HUES6 (cell line): ENCODE measurements around the gene LY6G5B.

Experiments used
- H3K27ac ChIP-seq: 2 replicates; pipeline ENCODE4 v1.7.0; 2013; ENCODE audit warnings: low read depth, mild to moderate bottlenecking, low read length, inconsistent platforms
- H3K27me3 ChIP-seq: 2 replicates; pipeline ENCODE4 v1.6.1; 2013; ENCODE audit warnings: low read length; ENCODE audit not compliant: control insufficient read depth, insufficient read depth
- H3K36me3 ChIP-seq: 2 replicates; pipeline ENCODE4 v1.6.1; 2013; ENCODE audit warnings: low read length; ENCODE audit not compliant: control insufficient read depth, insufficient read depth
- H3K4me1 ChIP-seq: 2 replicates; pipeline ENCODE4 v1.6.1; 2013; ENCODE audit warnings: low read length; ENCODE audit not compliant: control insufficient read depth, insufficient read depth
- H3K4me3 ChIP-seq: 2 replicates; pipeline ENCODE4 v1.5.1; 2013; ENCODE audit warnings: low read depth, low read length
- H3K9ac ChIP-seq: one replicate; pipeline ENCODE4 v1.6.1; 2013; ENCODE audit warnings: mild to moderate bottlenecking, low read length
- H3K9me3 ChIP-seq: 2 replicates; pipeline ENCODE4 v1.6.1; 2013; ENCODE audit warnings: low read depth, low read length; ENCODE audit not compliant: control insufficient read depth, insufficient read depth

Gene LY6G5B

GRCh38 chr6:31686483-31686882 lies 16.7 kb downstream of the LY6G5B start:
- Histone ChIP-seq H3K36me3 (peaks cover 48% of the 10 kb centered on the region), H3K9ac (no peak overlapping the region), H3K27ac (no peak overlapping the region), H3K9me3 (no peaks in the 10 kb centered on the region), H3K4me1 (peaks cover 12% of the 10 kb centered on the region), H3K27me3 (peaks cover 10% of the 10 kb centered on the region), H3K4me3 (no peak overlapping the region)

DNA sequence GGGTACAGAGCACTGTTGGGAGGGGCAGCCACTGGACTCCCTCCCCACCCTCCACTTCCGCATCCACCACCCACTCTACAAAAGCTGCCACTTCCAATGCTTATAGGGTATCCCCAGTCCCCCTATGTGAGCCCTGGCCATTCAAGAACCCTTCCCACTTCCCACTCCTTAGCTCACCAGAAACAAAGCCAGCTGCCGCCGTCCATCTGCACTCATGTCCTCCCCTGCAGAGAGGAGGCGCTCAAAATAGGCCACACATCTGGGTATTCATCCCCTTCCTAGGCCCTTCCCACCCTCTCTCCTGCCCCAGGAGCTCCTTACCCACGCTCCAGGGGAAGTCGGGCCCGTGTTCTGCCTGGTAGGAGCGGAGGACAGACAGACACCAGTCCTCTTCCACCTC lies 17.5 kb downstream of the LY6G5B start:
- no peak overlapping the region for H3K4me3 ChIP-seq
- H3K36me3 ChIP-seq, result peaks cover 54% of the 10 kb centered on the region
- H3K27ac ChIP-seq, result no peak overlapping the region
- H3K27me3 ChIP-seq, result peaks cover 1% of the 10 kb centered on the region; the same call in 1 of the 2 replicates
- no peaks in the 10 kb centered on the region for H3K9me3 ChIP-seq
- no peak overlapping the region for H3K9ac ChIP-seq
- peaks cover 12% of the 10 kb centered on the region for H3K4me1 ChIP-seq

DNA sequence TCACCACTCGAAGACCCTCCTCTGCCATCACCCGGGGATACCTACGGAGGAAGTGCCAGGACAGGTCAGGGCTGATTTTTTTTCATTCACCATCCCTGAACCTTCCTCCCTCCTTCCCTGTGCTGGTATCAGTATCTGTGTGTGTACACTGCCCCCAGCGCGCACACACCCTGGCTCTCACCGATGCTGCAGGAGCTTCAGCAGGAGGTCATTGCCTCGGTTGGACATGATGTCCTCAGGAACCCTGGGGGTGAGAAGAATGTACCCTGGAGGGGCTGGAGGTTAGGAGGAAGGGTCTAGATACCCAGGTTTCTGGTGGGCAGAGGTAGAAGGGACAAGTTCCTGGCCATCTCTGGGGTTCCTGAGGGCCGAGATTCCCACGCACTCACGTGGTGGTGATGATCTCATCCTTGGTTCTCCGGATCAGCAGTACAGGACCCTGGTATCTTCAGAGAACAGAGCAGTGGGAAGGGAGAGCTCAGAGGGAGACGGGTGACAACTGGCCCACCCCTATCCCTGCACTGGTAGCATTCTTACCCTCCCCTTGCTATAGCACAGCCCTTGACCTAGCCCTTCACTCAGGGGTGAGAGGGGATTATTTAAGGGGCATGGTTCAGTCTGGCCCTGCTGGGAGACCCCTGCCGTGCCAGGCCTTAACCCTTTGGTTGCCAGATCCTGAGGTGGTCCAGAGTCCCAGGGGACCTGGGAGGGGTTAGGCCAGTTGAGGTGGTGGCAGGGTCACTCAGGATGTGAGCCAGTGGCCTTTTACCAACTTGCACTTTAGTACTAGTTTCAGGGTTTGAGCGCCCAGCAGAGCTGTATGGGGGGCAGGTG lies 18.3 kb downstream of the LY6G5B start:
- H3K9me3 ChIP-seq, result no peaks in the 10 kb centered on the region
- no peaks in the 10 kb centered on the region for H3K27me3 ChIP-seq
- no peak overlapping the region for H3K4me3 ChIP-seq
- H3K9ac ChIP-seq, result no peak overlapping the region
- H3K27ac ChIP-seq, result no peak overlapping the region
- peaks cover 60% of the 10 kb centered on the region for H3K36me3 ChIP-seq
- H3K4me1 ChIP-seq, result peaks cover 12% of the 10 kb centered on the region

GRCh38 chr6:31689249-31690110 lies 19.7 kb downstream of the LY6G5B start:
- Histone ChIP-seq H3K9ac (no peak overlapping the region), H3K36me3 (peaks cover 69% of the 10 kb centered on the region), H3K4me3 (no peak overlapping the region)

GRCh38 chr6:31690231-31691077 lies 20.7 kb downstream of the LY6G5B start:
- H3K9me3 ChIP-seq, result no peaks in the 10 kb centered on the region
- peaks cover 76% of the 10 kb centered on the region for H3K36me3 ChIP-seq
- H3K27me3 ChIP-seq, result no peaks in the 10 kb centered on the region
- H3K9ac ChIP-seq, result no peak overlapping the region
- peaks cover 7% of the 10 kb centered on the region; the same call in 1 of the 2 replicates for H3K4me1 ChIP-seq
- H3K27ac ChIP-seq, result no peak overlapping the region
- H3K4me3 ChIP-seq, result no peak overlapping the region; the same call in 1 of the 2 replicates

More at GRCh38 chr6:31689249-31690110, 19.7 kb downstream of the LY6G5B start:
- Histone ChIP-seq H3K9me3 (no peaks in the 10 kb centered on the region), H3K4me1 (peaks cover 7% of the 10 kb centered on the region; the same call in 1 of the 2 replicates), H3K27me3 (no peaks in the 10 kb centered on the region), H3K27ac (no peak overlapping the region)

- no peak overlapping the region for H3K9ac ChIP-seq
- H3K4me1 ChIP-seq, result peaks cover 7% of the 10 kb centered on the region; the same call in 1 of the 2 replicates
- H3K27me3 ChIP-seq, result no peaks in the 10 kb centered on the region
- H3K4me3 ChIP-seq, result no peak overlapping the region
- H3K36me3 ChIP-seq, result peaks cover 76% of the 10 kb centered on the region
- H3K9me3 ChIP-seq, result no peaks in the 10 kb centered on the region
- no peak overlapping the region for H3K27ac ChIP-seq
These were observed 21.3 kb downstream of the LY6G5B start for GRCh38 chr6:31691078-31691463.

- Histone ChIP-seq H3K9me3 (no peaks in the 10 kb centered on the region), H3K36me3 (peaks cover 72% of the 10 kb centered on the region)
These were observed 21.9 kb downstream of the LY6G5B start for GRCh38 chr6:31691564-31692108.

DNA sequence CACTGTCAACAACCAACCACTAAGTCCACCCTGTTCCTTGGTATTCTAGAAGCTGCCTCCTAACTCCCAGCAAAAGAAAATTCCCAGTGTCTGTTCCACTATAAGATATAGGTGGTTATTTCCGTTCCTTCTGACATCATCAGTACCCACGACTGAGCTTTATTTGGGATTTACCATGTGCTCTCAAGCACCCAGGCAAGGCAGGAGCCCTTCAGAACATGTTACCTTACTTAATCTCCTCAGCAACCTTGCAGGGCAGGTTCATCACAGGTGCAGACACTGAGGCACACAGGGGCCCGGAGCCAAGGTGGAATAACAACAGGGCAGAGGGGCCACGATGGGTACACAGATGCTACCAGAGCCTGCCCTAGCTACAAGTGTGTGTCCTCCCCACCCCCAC lies 22.6 kb downstream of the LY6G5B start:
- peaks cover 72% of the 10 kb centered on the region for H3K36me3 ChIP-seq
- H3K9ac ChIP-seq, result no peak overlapping the region
- peaks cover 7% of the 10 kb centered on the region; the same call in 1 of the 2 replicates for H3K4me1 ChIP-seq
- no peaks in the 10 kb centered on the region for H3K9me3 ChIP-seq
- no peak overlapping the region for H3K27ac ChIP-seq
- no peak overlapping the region for H3K4me3 ChIP-seq
- no peaks in the 10 kb centered on the region for H3K27me3 ChIP-seq

More at GRCh38 chr6:31691564-31692108, 21.9 kb downstream of the LY6G5B start:
- Histone ChIP-seq H3K27me3 (no peaks in the 10 kb centered on the region), H3K27ac (no peak overlapping the region), H3K9ac (no peak overlapping the region), H3K4me3 (no peak overlapping the region), H3K4me1 (peaks cover 7% of the 10 kb centered on the region; the same call in 1 of the 2 replicates)

DNA sequence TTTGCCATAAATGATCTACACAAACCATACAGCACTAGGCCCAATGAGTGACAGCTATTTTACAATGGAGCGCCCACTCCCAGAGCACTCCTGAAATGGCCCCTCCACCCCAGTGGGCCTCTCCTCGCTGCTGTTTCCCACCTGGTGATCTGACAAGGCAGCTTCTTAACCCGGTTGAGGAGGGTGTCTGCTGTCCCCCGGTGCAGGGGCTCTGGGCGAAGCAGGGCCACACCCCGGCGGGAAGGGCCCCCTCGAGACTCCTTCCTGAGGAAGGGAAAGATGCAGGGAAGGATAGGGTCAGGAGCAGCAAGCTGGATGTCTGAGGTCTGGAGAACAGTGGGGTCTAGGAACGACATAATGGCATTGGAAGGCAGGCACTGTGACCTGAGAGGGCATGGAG lies 23.1 kb downstream of the LY6G5B start:
- H3K9me3 ChIP-seq, result no peaks in the 10 kb centered on the region
- peaks cover 71% of the 10 kb centered on the region for H3K36me3 ChIP-seq
- H3K27me3 ChIP-seq, result no peaks in the 10 kb centered on the region
- peaks cover 7% of the 10 kb centered on the region; the same call in 1 of the 2 replicates for H3K4me1 ChIP-seq
- no peak overlapping the region for H3K4me3 ChIP-seq
- H3K9ac ChIP-seq, result no peak overlapping the region
- H3K27ac ChIP-seq, result no peak overlapping the region

DNA sequence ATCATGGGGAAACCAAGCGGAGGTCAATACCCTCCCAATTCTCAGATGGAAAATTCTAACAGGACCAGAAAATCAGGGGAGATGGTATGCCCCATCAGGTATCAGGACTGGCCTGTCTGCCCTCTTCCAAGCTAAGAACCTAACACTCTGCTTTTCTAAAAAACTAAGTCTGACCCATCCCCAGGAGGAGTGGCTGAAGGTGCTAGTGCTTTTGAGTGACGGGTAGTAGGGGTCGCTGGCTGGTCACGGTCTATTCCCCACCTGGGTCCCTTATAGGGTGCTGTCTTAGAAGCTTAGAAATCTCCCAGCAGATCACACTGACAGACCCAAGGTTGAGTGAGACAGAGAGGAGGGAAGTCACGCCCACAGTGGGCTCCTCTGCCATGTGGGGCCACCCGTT lies 23.8 kb downstream of the LY6G5B start:
- Histone ChIP-seq H3K27me3 (no peaks in the 10 kb centered on the region), H3K9ac (no peak overlapping the region), H3K36me3 (peaks cover 64% of the 10 kb centered on the region)

More for the DNA sequence above, 23.8 kb downstream of the LY6G5B start:
- Histone ChIP-seq H3K4me1 (peaks cover 7% of the 10 kb centered on the region; the same call in 1 of the 2 replicates), H3K27ac (no peak overlapping the region), H3K4me3 (no peak overlapping the region), H3K9me3 (no peaks in the 10 kb centered on the region)
